Stimulated activated CD8-positive, alpha-beta memory T cell treated with anti-CD3 and anti-CD28 coated beads, Interleukin-15, amount 100 ng/mL, for 48 hours (primary cell): Measurements from ENCODE around the gene CLEC2L.
A peak's percentile ranks its signal among the peaks of the same experiment; 100 is the strongest.

Experiments
- DNase-seq, 2 donors: peaks; one replicate each; pipeline ENCODE4 v3.0.0-alpha.2; 2020; ENCODE audit warnings: low read depth in 2 of 2

Gene CLEC2L

GRCh38 chr7:139523199-139523941, at the start of gene CLEC2L:
TSS of gene CLEC2L (plus strand) at chr7:139523685. CDS start at chr7:139523928, 243 bp downstream.
- DNase-seq = no peak

GRCh38 chr7:139476139-139476538, 47.3 kb upstream of the CLEC2L start:
- DNase-seq = no peak

GRCh38 chr7:139476891-139477290, 46.6 kb upstream of the CLEC2L start:
- DNase-seq = no peak

- no peak for DNase-seq
These were observed 43.9 kb upstream of the CLEC2L start for GRCh38 chr7:139479620-139480019.

- no peak for DNase-seq
These were observed 42.1 kb upstream of the CLEC2L start for GRCh38 chr7:139481364-139481763.

- DNase-seq = no peak
These were observed 41.4 kb upstream of the CLEC2L start for GRCh38 chr7:139482122-139482521.

GRCh38 chr7:139482662-139483466, 40.6 kb upstream of the CLEC2L start:
- DNase-seq = peak in 1 of 2 donors; percentile 6

GRCh38 chr7:139487366-139488080, 36.0 kb upstream of the CLEC2L start:
- DNase-seq = no peak

GRCh38 chr7:139488810-139489209, 34.7 kb upstream of the CLEC2L start:
- DNase-seq = no peak

- DNase-seq = no peak
These were observed 33.4 kb upstream of the CLEC2L start for GRCh38 chr7:139490130-139490529.

GRCh38 chr7:139492293-139492692, 31.2 kb upstream of the CLEC2L start:
- DNase-seq = no peak

GRCh38 chr7:139494835-139495579, 28.5 kb upstream of the CLEC2L start:
- DNase-seq = no peak

- no peak for DNase-seq
These were observed 27.8 kb upstream of the CLEC2L start for GRCh38 chr7:139495580-139496125.

GRCh38 chr7:139496528-139496927, 27.0 kb upstream of the CLEC2L start:
- no peak for DNase-seq

GRCh38 chr7:139500770-139501138, 22.7 kb upstream of the CLEC2L start:
- no peak for DNase-seq

- DNase-seq = no peak
These were observed 21.3 kb upstream of the CLEC2L start for GRCh38 chr7:139502226-139502625.

- DNase-seq = no peak
These were observed 17.9 kb upstream of the CLEC2L start for GRCh38 chr7:139505563-139505962.

GRCh38 chr7:139509535-139509934, 13.9 kb upstream of the CLEC2L start:
- DNase-seq = no peak

- no peak for DNase-seq
These were observed 12.2 kb upstream of the CLEC2L start for GRCh38 chr7:139511315-139511714.

GRCh38 chr7:139515266-139515665, 8.2 kb upstream of the CLEC2L start:
- no peak for DNase-seq

GRCh38 chr7:139521439-139521838, 2.0 kb upstream of the CLEC2L start:
- DNase-seq = no peak

GRCh38 chr7:139522830-139523198, 671 bp upstream of the CLEC2L start:
- DNase-seq = no peak
